HG03460 (cell line): ENCODE data around the gene GLIPR2.
"Not testable (repeated sequence)": the region's sequence is repeated elsewhere in the genome, so short reads cannot be mapped to it uniquely, and the experiment has no call there.

ENCODE experiments used
- ATAC-seq: cut with Tn5 transposase; IDR thresholded peaks from one replicate; pipeline ENCODE4 v1.9.1; 2021; ENCODE audit not compliant: unreplicated experiment

GLIPR2 gene

GRCh38 chr9:36142510-36143244 lies 6.1 kb downstream of the GLIPR2 start:
- no peak for ATAC-seq

- no peak for ATAC-seq
Observed at GRCh38 chr9:36143245-36143641, 6.7 kb downstream of the GLIPR2 start.

GRCh38 chr9:36144309-36145232 lies 8.0 kb downstream of the GLIPR2 start:
- no peak for ATAC-seq

- no peak for ATAC-seq
Observed at GRCh38 chr9:36145970-36146369, 9.4 kb downstream of the GLIPR2 start.

DNA sequence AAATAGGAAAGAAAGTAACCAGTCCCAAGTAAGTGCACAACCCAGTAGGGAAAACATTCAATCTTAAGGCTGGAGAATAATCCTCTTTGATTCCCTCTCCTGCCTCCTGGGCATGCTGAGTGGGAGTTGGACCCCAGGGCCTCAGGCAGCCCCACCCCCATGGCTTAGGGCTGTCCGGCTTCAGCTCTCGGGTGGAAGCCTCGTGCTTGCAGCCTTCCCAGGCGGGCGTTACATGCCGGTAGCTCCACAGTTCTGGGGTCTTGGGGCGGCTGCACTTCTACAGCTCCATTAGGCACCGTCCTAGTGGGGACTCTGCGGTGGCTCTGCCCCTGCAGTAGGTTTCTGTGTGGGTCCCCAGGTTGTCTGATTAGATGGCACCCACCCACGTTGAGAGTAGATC lies 10.1 kb downstream of the GLIPR2 start:
- no peak for ATAC-seq

DNA sequence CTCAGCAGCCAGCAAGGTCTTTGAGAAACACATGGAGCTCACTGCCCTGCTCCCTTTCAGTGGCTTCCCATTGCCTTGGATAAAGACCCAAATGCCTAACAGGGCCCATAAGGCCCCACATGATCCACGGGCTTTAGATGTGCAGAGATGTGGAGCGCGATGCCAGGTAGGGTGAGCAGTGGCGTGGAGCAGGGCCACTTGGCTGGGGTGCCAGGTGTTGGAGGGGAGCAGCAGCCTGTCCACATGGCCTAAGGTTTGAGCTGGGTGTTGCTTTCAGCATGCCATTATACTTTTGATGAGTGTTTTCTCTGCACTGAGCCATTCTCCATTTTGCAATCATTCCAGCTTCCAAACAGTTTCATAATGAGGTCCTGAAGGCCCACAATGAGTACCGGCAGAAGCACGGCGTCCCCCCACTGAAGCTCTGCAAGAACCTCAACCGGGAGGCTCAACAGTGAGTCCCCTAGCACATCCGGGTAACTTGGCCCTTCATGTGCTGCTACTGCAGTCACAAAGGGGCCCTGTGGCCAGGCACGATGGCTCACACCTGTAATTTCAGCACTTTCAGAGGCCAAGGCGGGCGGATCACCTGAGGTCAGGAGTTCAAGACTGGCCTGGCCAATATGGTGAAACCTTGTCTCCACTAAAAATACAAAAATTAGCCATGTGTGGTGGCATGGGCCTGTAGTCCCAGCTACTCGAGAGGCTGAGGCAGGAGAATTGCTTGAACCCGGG lies 11.1 kb downstream of the GLIPR2 start:
- no peak for ATAC-seq

- peak; percentile 31 for ATAC-seq
Observed at GRCh38 chr9:36148311-36149051, 11.9 kb downstream of the GLIPR2 start.

DNA sequence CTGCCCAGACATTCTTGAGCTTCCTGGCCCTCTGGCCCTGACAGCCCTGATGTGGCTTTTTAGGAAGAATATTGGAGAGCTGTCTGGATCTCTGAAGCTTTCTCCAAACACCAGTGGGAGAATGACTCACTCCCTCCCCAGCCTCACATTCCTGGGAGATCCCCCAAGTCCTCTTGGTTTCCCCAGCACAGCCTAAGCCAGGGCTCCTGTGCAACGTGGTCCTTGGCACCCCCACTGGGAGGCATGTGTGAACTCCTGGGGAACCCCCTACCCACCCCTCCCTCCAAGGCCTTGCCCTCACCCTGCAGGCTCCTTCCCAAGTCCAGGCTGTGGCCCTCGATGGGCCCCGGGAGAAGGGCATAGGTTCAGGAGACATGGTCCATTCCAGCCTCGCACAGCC lies 12.7 kb downstream of the GLIPR2 start:
- no peak for ATAC-seq

DNA sequence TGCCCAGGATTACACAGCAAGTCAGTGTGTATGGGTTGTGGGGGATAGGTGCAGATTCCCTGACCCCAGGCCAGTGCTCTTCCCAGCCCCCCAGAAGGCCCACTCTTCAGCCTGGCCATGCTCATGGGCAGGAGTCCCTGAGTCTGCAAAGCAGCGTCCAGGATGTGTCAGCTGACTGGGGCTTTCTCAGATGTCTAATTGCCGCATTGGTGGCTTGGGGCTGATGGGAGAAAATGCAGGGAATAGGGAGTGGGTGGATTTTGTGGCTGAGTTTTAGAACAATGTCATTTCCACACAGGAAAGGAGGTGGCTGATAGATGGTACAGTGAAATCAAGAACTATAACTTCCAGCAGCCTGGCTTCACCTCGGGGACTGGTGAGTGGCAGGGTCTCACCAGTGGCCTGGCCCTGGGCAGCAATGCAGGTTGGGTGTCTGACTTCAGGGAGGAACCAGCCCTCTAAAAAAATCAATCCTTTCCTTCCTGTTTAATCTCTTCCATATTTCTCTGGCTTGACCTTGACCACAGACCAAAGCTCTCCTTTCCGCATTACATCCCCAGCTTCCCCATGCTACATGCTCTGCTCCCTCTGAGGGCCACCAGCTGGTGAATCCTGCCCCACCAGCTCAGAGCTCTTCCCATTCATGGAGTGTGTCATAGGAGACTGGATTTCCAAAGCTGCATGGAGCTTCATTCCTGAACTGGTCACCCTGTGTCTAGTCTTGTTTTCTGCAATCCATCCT lies 14.2 kb downstream of the GLIPR2 start:
- no peak for ATAC-seq

DNA sequence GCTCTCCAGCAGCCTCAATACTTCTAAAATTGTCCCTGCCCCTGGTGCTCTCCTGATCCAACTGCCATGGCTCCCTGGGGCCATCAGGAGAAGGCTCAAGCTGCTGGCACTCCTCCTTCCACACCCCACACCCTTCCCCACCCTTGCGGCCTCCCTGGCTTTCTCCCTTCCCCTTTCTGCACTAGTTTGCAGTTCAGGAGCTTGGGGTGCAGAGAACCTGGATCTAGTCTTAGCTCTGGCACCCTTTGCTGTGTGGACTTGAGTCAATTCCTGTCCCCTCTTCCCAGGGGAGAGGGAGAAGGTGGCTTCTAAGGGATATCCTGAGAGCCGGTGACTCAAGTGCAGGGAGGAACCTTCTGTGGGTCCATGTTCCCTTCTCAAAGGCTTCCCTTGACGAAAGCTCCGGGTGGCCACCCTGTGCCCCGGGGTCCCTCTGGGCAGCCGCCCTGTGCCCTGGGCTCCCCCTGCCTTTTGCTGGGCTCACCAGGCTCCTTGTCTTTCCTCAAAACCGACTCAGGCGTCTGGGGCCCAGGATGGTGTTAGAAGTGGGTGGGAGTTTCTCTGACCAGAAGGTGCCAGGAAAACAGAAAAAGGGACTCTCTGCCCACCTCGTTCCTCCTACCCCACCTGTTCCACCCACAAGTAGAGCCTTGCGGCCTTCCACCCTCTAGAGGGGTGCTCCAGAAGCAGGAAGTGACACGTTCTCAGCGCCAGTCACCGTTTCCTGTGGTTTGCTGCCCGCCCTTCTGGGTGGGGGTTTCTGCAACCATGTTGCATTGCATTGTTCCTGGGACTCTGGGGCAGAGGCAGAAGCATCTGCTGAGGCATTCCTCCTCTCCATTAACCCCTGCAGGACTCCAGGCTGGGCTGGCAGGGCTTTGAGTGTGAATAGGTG lies 15.0 kb downstream of the GLIPR2 start:
- ATAC-seq: peak; percentile 85

DNA sequence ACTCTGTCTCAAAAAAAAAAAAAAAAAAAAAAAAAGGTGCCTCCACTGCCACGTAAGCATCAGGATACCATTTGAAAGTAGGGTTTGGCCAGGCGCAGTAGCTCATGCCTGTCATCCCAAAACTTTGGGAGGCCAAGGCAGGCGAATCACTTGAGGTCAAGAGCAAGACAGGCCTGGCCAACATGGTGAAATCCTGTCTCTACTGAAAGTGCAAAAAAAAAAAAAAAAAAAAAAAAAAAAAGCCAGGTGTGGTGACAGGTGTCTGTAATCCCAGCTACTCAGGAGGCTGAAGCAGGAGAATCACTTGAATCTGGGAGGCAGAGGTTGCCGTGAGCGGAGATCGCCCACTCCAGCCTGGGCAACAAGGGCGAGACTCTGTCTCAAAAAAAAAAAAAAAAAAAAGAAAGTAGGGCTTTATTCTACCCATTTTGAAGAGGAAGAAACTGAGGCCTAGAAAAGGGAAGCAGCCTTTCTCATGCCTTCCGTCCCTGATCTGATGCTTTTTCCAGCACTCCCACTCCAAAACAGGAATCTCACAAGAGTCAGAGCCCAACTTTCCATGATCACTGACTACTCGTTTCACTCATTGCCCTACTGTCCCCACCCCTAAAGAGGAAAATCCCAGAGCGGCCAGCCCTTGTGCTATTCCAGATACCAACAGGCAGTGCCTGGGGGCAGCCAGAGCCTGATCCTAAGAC lies 16.4 kb downstream of the GLIPR2 start:
- no peak for ATAC-seq

GRCh38 chr9:36153746-36154145 lies 17.2 kb downstream of the GLIPR2 start:
- no peak for ATAC-seq

DNA sequence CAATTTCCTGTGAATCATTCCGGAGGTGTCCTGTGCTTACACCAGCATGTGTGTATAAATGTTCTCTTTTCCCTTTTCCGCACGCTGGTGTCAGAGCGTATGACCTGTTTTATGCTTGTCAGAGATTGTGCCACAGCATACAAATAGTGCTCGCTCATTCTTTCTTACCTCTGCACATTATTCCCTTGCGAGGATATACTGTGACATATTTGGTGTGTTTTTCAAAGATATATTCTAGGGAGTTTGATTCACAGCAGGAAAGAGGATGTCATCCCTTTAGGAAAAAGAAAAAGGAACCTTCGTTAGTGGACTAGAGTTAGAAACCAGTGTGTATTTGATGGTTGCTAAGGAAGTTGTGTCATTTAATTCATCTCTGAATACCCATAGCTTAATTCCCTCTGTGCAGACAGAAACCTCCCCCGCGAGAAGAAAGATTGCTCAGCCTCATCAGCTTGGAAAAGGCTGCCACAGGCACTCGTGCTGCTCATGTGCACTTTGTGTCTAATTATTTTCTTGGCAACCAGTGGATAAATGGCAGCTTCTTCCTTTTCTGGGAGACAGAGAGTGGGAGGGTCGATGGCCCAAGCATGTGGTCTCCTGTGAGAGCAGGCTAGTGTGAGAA lies 17.9 kb downstream of the GLIPR2 start:
- no peak for ATAC-seq

GRCh38 chr9:36156116-36156515 lies 19.6 kb downstream of the GLIPR2 start:
- ATAC-seq: no peak

DNA sequence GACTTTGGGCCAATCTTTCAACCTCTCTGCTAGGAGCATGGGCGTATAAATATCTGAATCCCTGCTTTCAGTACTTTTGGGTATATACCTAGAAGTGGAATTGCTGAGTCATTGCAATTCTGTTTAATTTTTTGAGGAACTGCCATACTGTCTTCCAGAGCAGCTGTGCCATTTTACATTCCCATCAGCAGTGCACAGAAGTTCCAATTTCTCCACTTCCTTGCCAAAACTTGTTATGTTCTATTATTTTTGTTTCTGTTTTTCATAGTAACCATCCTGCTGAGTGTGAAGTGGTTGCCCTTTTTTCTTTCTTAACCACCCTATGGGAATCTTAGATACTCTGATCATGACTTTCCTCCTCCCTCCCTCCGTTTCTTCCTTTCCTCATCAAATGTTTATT lies 21.6 kb downstream of the GLIPR2 start:
- ATAC-seq: no peak

GRCh38 chr9:36158917-36159316 lies 22.4 kb downstream of the GLIPR2 start:
- no peak for ATAC-seq

DNA sequence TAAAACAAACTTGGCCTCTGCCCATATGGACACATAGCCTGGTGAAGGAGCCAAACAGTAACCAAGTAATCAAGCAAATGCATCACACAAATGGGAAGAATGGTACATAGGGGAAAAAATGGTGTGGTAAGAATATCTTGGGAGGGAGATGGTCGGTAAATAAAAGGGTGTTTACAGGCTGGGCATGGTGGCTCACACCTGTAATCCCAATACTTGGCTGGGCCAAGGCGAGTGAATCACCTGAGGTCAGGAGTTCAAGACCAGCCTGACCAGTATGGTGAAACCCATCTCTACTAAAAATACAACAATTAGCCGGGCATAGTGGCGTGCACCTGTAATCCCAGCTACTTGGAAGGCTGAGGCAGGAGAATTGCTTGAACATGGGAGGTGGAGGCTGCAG lies 23.0 kb downstream of the GLIPR2 start:
- ATAC-seq: not testable (repeated sequence)

- not testable (repeated sequence) for ATAC-seq
Observed at GRCh38 chr9:36160126-36160525, 23.6 kb downstream of the GLIPR2 start.
